ENCODE measurements around the gene SLC4A1.
A peak's percentile ranks its signal among the peaks of the same experiment; 100 is the strongest.

The SLC4A1 gene

GRCh38 chr17:44267818-44268490 lies at the start of gene SLC4A1:
SLC4A1 (minus strand) TSS chr17:44268135; CDS start chr17:44262866, 5,269 bp downstream.
- DNase-seq: no peak

- no peak for DNase-seq
Measured at GRCh38 chr17:44317545-44317944, 49.6 kb upstream of the SLC4A1 start.

DNA sequence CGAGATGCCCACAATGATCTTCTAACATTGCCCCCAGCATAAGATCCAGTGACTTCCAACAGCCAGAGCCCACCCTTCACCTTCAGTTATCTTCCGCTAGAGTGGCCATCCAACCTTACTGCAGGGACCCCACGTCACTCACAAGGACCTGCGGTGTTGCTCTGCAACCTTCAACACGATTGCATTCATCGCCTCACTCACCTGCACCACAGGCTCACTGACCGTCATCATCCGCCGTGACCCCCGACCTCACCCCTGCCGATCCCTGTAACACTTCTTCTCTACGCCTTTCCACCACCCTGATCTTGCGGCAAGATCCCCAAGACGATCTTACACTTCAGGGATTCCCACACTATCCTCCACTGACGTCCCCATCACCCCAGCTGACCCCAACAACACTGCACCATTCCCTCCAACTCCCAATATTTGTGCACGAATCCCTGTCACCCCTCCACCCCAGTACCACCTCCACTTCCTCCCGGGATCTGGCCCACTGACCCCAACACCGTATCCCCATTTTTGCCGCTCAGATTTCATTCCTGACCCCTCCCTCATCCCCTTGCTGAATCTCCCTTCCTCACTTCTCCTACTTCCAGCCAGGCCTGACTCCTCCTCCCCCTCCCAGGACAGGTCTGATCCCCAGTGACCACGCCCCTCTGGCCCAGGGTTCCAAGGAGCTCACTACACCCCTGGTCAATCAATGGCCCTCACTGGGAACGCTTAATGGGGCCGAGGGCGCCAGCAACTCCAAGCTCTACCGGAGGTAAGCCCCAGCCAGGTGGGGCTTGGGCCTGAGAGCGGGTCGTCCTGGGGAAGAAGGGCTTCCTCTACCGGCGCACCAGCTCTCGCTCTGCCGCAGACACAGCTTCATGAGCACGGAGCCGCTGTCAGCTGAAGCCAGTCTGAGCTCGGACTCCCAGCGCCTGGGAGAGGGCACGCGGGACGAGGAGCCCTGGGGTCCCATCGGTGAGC lies 48.1 kb upstream of the SLC4A1 start:
- DNase-seq: no peak

- peak; percentile 32 for DNase-seq
Measured at GRCh38 chr17:44314869-44315661, 47.1 kb upstream of the SLC4A1 start.

- DNase-seq: no peak
Measured at GRCh38 chr17:44314524-44314868, 46.6 kb upstream of the SLC4A1 start.

DNA sequence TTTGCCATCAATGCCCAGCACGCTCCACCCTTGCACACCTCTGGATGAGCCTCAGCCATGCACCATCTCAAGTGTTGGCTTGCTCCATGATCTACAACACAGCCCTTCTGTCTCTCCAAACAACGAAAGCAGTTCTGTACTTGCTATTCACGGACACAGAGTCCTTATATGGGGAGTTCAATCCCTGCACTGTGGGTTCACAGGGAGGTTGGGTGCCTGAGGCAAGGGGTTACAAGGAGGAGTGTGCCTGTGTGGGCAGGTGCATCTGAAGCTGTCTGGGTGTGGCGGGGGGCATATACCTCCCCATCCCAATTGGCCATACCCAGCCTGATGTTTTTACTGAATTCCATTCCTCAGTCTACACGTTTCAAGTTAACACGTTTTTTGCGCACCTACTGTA lies 46.1 kb upstream of the SLC4A1 start:
- no peak for DNase-seq

DNA sequence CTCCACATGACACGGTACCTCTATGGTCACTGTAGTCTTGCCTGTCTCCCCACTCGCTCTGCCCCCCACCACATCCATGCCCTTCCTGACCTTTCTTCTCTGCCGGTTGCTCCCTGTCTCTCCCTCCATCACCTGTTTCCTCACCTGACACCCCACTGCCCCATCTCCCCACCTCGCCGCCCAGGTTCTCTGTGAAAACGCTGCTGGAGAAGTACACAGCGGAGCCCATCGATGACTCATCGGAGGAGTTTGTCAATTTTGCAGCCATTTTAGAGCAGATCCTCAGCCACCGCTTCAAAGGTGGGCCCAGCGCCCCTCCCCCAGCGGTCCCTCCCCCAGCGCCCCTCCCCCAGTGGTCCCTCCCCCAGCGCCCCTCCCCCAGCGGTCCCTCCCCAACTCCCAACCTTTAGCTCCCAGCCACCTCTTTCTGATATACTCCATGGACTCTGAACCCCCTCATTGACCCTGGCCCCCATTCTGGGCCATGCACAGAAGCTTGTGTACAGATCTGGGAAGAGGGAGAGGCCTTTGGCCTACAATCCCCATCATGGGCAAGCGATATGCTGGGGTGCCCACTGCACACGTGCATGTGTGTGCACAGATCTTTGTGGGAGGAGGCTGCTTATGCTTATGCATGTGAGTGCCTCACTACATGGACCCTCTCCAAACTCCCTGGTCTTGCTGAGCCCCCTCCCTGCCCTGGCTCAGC lies 44.6 kb upstream of the SLC4A1 start:
- no peak for DNase-seq

DNA sequence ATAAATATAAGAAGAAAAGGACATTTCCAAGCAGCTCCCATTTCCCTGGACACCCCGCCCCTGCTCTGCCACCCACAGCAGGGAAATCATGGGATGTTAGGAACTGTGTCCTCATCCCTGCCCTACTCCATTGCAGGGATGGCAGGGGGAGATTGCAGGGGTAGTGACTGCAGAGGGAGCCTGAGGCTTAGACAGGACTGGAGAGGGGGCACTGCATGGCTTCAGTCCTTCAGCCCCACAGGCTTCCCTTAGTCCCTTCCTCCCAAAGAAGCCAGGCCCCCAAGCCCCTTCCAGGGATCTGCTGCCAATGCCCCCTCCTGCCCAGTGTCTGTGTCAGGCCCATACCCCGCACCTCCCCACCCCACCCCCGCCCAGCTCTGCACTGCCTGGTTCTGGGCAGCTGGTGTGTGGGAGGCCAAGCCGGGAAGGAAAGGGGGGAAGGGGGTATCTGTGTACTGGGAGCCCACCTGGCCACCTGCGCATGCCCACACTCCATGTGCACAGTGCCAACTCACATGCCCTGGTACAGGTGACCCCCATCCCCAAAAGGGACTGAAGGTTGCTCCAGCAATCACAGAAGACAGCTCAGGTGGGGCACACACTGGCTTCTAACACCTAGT lies 43.7 kb upstream of the SLC4A1 start:
- no peak for DNase-seq

- no peak for DNase-seq
Measured at GRCh38 chr17:44310609-44311376, 42.9 kb upstream of the SLC4A1 start.

- DNase-seq: no peak
Measured at GRCh38 chr17:44310188-44310587, 42.3 kb upstream of the SLC4A1 start.

GRCh38 chr17:44309472-44309871 lies 41.5 kb upstream of the SLC4A1 start:
- no peak for DNase-seq

- DNase-seq: peak; percentile 9
Measured at GRCh38 chr17:44308865-44309264, 40.9 kb upstream of the SLC4A1 start.

DNA sequence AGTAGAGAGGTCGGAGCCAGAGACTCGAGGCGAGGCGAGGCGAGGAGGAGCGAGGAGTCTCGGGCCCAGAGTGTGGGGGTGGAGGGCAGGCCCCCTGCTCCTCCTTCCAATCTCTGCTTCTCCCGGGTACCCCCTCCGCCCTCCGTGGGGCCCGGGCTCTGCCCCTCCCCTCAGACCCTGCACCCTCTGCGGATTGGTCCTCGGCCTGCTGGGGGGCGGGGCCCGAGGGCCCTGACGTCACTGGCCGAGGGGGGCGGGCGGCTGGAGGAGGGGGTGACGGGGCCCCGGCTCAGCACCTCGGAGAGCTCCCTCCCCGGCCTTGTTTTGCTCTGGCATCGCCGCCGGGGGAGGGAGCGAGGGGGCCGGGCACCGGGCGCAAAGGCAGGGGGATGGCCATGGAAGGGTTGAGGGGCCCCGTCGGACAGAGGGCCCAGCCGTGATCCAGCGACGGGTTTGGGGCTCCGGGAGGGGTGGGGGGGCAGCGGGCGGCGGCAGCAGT lies 40.4 kb upstream of the SLC4A1 start, which contains the start of gene RUNDC3A:
Gene RUNDC3A, plus strand, starts transcription at position 282 of the 499 bp plus-strand sequence. CDS start 232 bp downstream, outside the sequence.
- DNase-seq: peak; percentile 89

- no peak for DNase-seq
Measured at GRCh38 chr17:44307387-44308186, 39.7 kb upstream of the SLC4A1 start.

DNA sequence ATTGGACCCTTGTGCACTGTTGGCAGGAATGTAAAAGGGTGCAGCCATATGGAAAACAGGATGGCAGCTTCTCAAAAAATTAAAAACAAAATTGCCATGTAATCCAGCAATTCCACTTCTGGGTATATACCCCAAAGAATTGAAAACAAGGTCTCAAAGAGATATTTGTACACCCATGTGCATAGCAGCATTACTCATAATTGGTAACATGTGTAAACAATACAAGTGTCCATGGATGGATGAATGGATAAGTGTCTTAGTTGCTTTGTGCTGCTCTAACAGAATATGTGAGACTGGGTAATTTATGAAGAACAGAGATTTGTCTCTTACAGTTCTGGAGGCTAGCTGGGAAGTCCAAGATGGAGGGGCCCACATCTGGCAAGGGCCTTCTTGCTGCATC lies 36.7 kb upstream of the SLC4A1 start:
- no peak for DNase-seq

GRCh38 chr17:44297975-44298374 lies 30.0 kb upstream of the SLC4A1 start:
- DNase-seq: no peak

GRCh38 chr17:44293509-44294226 lies 25.7 kb upstream of the SLC4A1 start:
- DNase-seq: no peak

- no peak for DNase-seq
Measured at GRCh38 chr17:44287651-44288050, 19.7 kb upstream of the SLC4A1 start.

DNA sequence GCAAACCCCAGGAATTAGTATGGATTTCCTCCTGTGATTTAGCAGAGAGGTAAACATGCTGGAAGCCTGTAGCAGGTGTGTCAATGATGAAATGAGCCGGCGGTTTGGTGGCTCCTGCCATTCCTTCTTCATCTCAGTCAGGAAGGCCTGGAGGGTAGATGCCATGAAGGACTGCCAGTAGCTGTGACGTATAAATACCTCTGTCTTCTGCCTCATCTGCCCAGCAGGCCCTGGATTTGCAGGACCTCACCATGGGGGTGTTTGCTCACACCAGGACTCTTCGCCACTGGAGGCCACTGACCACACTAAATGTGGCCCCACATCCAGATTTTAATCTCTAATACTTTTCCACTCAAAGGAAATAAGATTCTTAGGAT lies 16.1 kb upstream of the SLC4A1 start:
- DNase-seq: no peak
